HG02970 (cell line): Measurements from ENCODE around the gene STPG2.

ENCODE experiments used
- ATAC-seq: cut with Tn5 transposase; IDR thresholded peaks from one replicate; pipeline ENCODE4 v1.9.1; 2021; ENCODE audit warnings: mild to moderate bottlenecking, moderate library complexity, moderate number of reproducible peaks; ENCODE audit not compliant: unreplicated experiment, low FRiP score

Gene STPG2

DNA sequence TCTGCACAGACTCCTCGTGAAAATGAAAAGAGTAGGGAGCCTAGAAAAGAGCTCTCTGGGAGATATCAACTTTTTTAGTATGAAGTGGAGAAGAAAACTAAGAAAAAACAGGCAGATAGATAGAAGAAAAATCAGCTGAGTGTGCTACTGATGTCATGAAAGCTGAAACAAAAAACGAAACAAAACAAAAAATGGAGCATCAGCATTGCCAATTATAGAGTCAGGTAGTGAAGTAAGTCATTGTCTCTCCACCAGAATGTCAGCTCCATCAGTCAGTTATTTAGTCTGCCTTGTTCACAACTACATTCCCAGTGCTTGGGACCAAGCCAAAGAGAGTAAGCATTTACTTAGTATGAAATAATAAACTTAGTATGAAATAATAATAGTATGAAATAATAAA is 595.1 kb downstream of the STPG2 start:
- ATAC-seq, result no peak

DNA sequence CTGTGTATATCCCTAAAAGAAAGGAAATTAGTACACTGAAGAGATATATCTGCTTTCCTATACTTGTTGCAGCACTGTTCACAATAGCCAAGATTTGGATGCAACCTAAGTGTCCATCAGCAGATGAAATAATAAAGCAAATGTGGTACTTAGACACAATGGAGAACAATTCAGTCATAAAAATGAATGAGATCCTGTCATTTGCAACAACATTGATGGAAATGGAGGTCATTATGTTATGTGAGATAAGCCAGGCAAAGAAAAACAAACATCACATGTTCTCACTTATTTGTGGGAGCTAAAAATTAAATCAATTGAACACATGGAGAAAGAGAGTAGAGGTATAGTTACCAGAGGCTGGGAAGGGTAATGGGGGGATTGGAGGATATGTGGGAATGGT is 611.9 kb downstream of the STPG2 start:
- ATAC-seq, result no peak

DNA sequence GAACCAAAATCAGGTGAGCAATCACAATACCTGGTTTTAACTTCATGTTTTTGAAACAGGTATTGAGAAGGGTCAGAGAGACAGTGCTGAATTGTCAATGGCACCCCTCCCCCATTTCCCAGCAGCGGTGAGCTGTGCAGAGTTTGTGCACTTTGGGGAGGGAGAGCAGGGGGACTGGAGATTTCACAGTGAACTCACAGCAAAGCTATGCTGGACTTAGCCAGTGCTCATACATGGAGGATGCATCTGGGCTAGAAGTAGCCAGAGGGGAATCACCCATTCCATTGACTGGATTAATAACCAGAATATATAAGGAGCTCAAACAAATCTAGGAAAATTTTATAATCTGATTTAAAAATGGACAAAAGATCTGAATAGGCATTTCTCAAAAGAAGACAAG is 612.6 kb downstream of the STPG2 start:
- no peak for ATAC-seq

DNA sequence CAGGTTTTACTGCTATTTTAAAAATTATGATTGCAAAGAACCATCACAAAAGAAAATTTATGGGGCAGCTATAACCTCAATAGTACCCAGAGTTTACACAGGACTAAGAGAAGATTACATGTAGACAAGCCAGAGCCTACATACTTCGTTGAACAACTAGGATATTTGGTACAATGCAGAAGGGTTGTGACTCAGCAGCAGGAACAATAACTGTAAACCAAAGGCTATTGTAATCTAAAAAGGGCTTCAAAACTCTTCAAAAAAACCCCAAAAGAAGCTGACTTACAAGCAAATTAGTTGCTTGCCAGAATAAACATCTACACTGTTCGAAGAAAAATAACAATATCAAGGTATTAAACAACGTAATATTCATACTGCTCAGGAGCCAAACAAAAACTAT is 618.0 kb downstream of the STPG2 start:
- ATAC-seq, result no peak

DNA sequence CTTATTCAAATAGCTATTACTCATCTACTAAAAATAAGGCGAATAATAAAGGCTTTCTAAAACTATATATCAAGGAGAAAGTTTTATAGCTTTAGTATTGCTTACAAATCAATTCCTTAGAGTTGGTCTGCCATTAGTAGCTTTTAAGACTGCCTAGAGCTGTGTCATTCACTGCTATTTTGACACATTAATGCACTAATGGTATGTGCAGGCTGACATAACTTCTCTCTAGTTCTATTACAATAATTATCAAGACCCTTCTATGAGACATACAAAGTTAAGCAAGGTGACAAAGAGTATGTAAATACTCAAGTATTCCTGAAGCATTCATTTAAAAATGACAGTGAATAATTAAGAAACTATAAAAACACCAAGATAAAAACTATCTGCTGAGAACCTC is 625.3 kb downstream of the STPG2 start:
- ATAC-seq, result no peak

DNA sequence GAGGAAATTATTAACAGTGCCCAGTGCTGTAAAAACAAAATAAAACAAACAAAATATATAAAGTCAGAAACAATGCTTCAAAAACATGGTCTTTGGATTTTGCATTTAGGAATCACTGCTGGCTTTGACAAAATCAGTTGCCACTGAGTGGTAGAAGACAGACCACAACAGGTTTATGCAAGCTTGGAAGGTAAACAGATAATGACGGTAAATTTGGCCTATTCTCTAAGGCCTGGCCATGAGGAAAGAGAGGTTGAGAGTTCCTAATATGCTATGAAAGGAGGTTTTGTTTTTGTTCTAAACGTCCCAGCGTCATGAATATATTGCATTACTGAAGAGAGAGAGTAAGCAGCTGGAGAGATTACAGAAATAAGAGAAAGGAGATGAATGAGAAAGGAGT is 629.4 kb downstream of the STPG2 start:
- no peak for ATAC-seq
